Activated T-helper 2 cell treated with anti-CD3 and anti-CD28 coated beads, Interferon-gamma antibody, Interleukin-2, Interleukin-4, amounts not matched to agents 10 μg/mL and 5 μg/mL and 100 μg/mL, durations not matched to agents 14 hours and 24 hours and 36 hours (primary cell): ENCODE results near the gene ARPC5. TPM values are rescaled to one million over a fixed set of nuclear protein-coding genes. Genes with fewer than 3 reads are reported as not detected.

Experiments used
- DNase-seq: peaks from one replicate; pipeline ENCODE4 v3.0.0; 2021; ENCODE audit warnings: low spot score
- H3K27ac Mint-ChIP-seq: one replicate; pipeline ENCODE4 v1.8.0; 2021; ENCODE audit warnings: mixed read lengths
- H3K27me3 Mint-ChIP-seq: one replicate; pipeline ENCODE4 v1.8.0; 2021; ENCODE audit warnings: low read depth, mixed read lengths
- H3K36me3 Mint-ChIP-seq: one replicate; pipeline ENCODE4 v1.8.0; 2021; ENCODE audit warnings: low read depth, mixed read lengths
- H3K4me1 Mint-ChIP-seq: one replicate; pipeline ENCODE4 v1.8.0; 2021; ENCODE audit warnings: low read depth, mixed read lengths
- H3K4me3 Mint-ChIP-seq: one replicate; pipeline ENCODE4 v1.8.0; 2021; ENCODE audit warnings: low read depth, mild to moderate bottlenecking, moderate library complexity, mixed read lengths
- H3K9me3 Mint-ChIP-seq: one replicate; pipeline ENCODE4 v1.8.0; 2021; ENCODE audit warnings: mixed read lengths
- intact Hi-C: fragments of 100-400 bp; cut with micrococcal nuclease; formaldehyde crosslinking; loops from one replicate; pipeline ENCODE4 v1.15.1; 2023
- total RNA-seq: library from RNA; stranded (reverse); gene quantifications from 2 replicates; pipeline ENCODE4 v1.2.3, GENCODE V29; 2022

ARPC5 gene
- total RNA-seq, 1 donor from 2014 or later = 169 TPM

- intact Hi-C loops = no loop called here
Observed at GRCh38 chr1:183604815-183605214, 30.8 kb downstream of the ARPC5 start.

GRCh38 chr1:183604038-183604808 is 31.4 kb downstream of the ARPC5 start:
- no peaks in the 10 kb centered on the region for H3K9me3 Mint-ChIP-seq

More at GRCh38 chr1:183604815-183605214, 30.8 kb downstream of the ARPC5 start:
- H3K4me1 Mint-ChIP-seq = peaks cover 17% of the 10 kb centered on the region
- H3K27ac Mint-ChIP-seq = no peak overlapping the region
- H3K9me3 Mint-ChIP-seq = no peaks in the 10 kb centered on the region
- no peaks in the 10 kb centered on the region for H3K27me3 Mint-ChIP-seq
- no peaks in the 10 kb centered on the region for H3K36me3 Mint-ChIP-seq
- DNase-seq = no peak
- H3K4me3 Mint-ChIP-seq = no peak overlapping the region

GRCh38 chr1:183602510-183602909 is 33.1 kb downstream of the ARPC5 start:
- intact Hi-C loops = no loop called here
- Mint-ChIP-seq H3K36me3 (no peaks in the 10 kb centered on the region), H3K27ac (no peak overlapping the region), H3K9me3 (no peaks in the 10 kb centered on the region), H3K4me3 (no peak overlapping the region), H3K27me3 (no peaks in the 10 kb centered on the region), H3K4me1 (peaks cover 22% of the 10 kb centered on the region)
- DNase-seq = no peak

More at GRCh38 chr1:183604038-183604808, 31.4 kb downstream of the ARPC5 start:
- Mint-ChIP-seq H3K27ac (no peak overlapping the region), H3K36me3 (no peaks in the 10 kb centered on the region), H3K4me1 (peaks cover 18% of the 10 kb centered on the region), H3K27me3 (no peaks in the 10 kb centered on the region), H3K4me3 (no peak overlapping the region)
- intact Hi-C loops = no loop called here
- no peak for DNase-seq

- Mint-ChIP-seq H3K27me3 (peaks cover 2% of the 10 kb centered on the region), H3K27ac (no peak overlapping the region), H3K4me3 (no peak overlapping the region), H3K9me3 (no peaks in the 10 kb centered on the region), H3K36me3 (no peaks in the 10 kb centered on the region), H3K4me1 (peaks cover 24% of the 10 kb centered on the region)
- intact Hi-C loops = no loop called here
- DNase-seq = no peak
Observed at GRCh38 chr1:183600634-183601033, 34.9 kb downstream of the ARPC5 start.

- intact Hi-C loops = no loop called here
- DNase-seq = no peak
- peaks cover 2% of the 10 kb centered on the region for H3K27me3 Mint-ChIP-seq
- peaks cover 24% of the 10 kb centered on the region for H3K4me1 Mint-ChIP-seq
- no peaks in the 10 kb centered on the region for H3K9me3 Mint-ChIP-seq
- H3K27ac Mint-ChIP-seq = no peak overlapping the region
- no peak overlapping the region for H3K4me3 Mint-ChIP-seq
- H3K36me3 Mint-ChIP-seq = no peaks in the 10 kb centered on the region
Observed at GRCh38 chr1:183600136-183600535, 35.4 kb downstream of the ARPC5 start.

- DNase-seq = no peak
- H3K27me3 Mint-ChIP-seq = peaks cover 2% of the 10 kb centered on the region
- no peaks in the 10 kb centered on the region for H3K36me3 Mint-ChIP-seq
- peak overlapping the region; percentile 7 for H3K27ac Mint-ChIP-seq
- peaks cover 20% of the 10 kb centered on the region for H3K4me1 Mint-ChIP-seq
- intact Hi-C loops = no loop called here
- no peaks in the 10 kb centered on the region for H3K9me3 Mint-ChIP-seq
- no peak overlapping the region for H3K4me3 Mint-ChIP-seq
Observed at GRCh38 chr1:183598386-183598785, 37.2 kb downstream of the ARPC5 start.

- Mint-ChIP-seq H3K27me3 (peaks cover 2% of the 10 kb centered on the region), H3K4me1 (peaks cover 26% of the 10 kb centered on the region), H3K36me3 (no peaks in the 10 kb centered on the region), H3K27ac (peak overlapping the region; percentile 7), H3K9me3 (no peaks in the 10 kb centered on the region), H3K4me3 (no peak overlapping the region)
- intact Hi-C loops = no loop called here
- DNase-seq = no peak
Observed at GRCh38 chr1:183597656-183598347, 37.8 kb downstream of the ARPC5 start.

GRCh38 chr1:183596500-183596899 is 39.1 kb downstream of the ARPC5 start:
- H3K36me3 Mint-ChIP-seq = no peaks in the 10 kb centered on the region
- DNase-seq = no peak
- H3K27me3 Mint-ChIP-seq = peaks cover 2% of the 10 kb centered on the region

GRCh38 chr1:183595537-183595936 is 40.0 kb downstream of the ARPC5 start:
- Mint-ChIP-seq H3K27me3 (peaks cover 2% of the 10 kb centered on the region), H3K9me3 (no peaks in the 10 kb centered on the region), H3K4me1 (peaks cover 36% of the 10 kb centered on the region), H3K4me3 (no peak overlapping the region), H3K36me3 (no peaks in the 10 kb centered on the region), H3K27ac (no peak overlapping the region)
- intact Hi-C loops = no loop called here
- DNase-seq = no peak

More at GRCh38 chr1:183596500-183596899, 39.1 kb downstream of the ARPC5 start:
- Mint-ChIP-seq H3K4me1 (peaks cover 31% of the 10 kb centered on the region), H3K4me3 (no peak overlapping the region), H3K27ac (no peak overlapping the region), H3K9me3 (no peaks in the 10 kb centered on the region)
- intact Hi-C loops = no loop called here

- DNase-seq = no peak
- H3K27me3 Mint-ChIP-seq = peaks cover 2% of the 10 kb centered on the region
- H3K9me3 Mint-ChIP-seq = no peaks in the 10 kb centered on the region
- intact Hi-C loops = no loop called here
- no peaks in the 10 kb centered on the region for H3K36me3 Mint-ChIP-seq
- peaks cover 47% of the 10 kb centered on the region for H3K4me1 Mint-ChIP-seq
- no peak overlapping the region for H3K27ac Mint-ChIP-seq
- no peak overlapping the region for H3K4me3 Mint-ChIP-seq
Observed at GRCh38 chr1:183593356-183593755, 42.2 kb downstream of the ARPC5 start.

- no peak overlapping the region for H3K4me3 Mint-ChIP-seq
- H3K27ac Mint-ChIP-seq = no peak overlapping the region
- no peak for DNase-seq
- H3K9me3 Mint-ChIP-seq = no peaks in the 10 kb centered on the region
- intact Hi-C loops = no loop called here
- no peaks in the 10 kb centered on the region for H3K36me3 Mint-ChIP-seq
- H3K27me3 Mint-ChIP-seq = peaks cover 2% of the 10 kb centered on the region
- H3K4me1 Mint-ChIP-seq = peaks cover 45% of the 10 kb centered on the region
Observed at GRCh38 chr1:183592733-183593132, 42.9 kb downstream of the ARPC5 start.

GRCh38 chr1:183590244-183591191 is 45.1 kb downstream of the ARPC5 start, which contains the start of gene NCF2:
TSS of gene NCF2 (minus strand) at chr1:183590459. CDS start at chr1:183590329, 130 bp downstream.
- H3K9me3 Mint-ChIP-seq = no peaks in the 10 kb centered on the region
- H3K27ac Mint-ChIP-seq = peak within 1 kb of the TSS; percentile 21
- peak; percentile 56 for DNase-seq
- no peaks in the 10 kb centered on the region for H3K27me3 Mint-ChIP-seq
- intact Hi-C loops = loop anchor here (2.0 kb wide), 1 partner anchor 32 kb away; no protein-coding TSS in a partner anchor
- H3K4me3 Mint-ChIP-seq = peak within 1 kb of the TSS; percentile 37
- peaks cover 2% of the 10 kb centered on the region for H3K36me3 Mint-ChIP-seq
- H3K4me1 Mint-ChIP-seq = peaks cover 43% of the 10 kb centered on the region
